Measurements from ENCODE around the gene ARHGAP44. TPM values are rescaled to one million over a fixed set of nuclear protein-coding genes. Genes with fewer than 3 reads are reported as not detected.

The ARHGAP44 gene
- total RNA-seq, 1 donor from 2014 or later, result 5.9 TPM

- peak; percentile 60 for TF ChIP-seq CTCF (IDR thresholded peaks at IDR 0.05; ENCODE audit: insufficient read depth, low read length, poor library complexity, severe bottlenecking)
- peaks cover under 1% of the 10 kb centered on the region for H3K27me3 ChIP-seq (ENCODE audit: control insufficient read depth, insufficient read depth, low read length)
Measured at GRCh38 chr17:13030459-13031300, 241.4 kb downstream of the ARHGAP44 start.

GRCh38 chr17:13031718-13032350, 242.5 kb downstream of the ARHGAP44 start:
- peak; percentile 87 for TF ChIP-seq CTCF (IDR thresholded peaks at IDR 0.05; ENCODE audit: insufficient read depth, low read length, poor library complexity, severe bottlenecking)
- Histone ChIP-seq H3K36me3 (ENCODE audit: control insufficient read depth, insufficient read depth, low read length) (no peaks in the 10 kb centered on the region), H3K27me3 (ENCODE audit: control insufficient read depth, insufficient read depth, low read length) (no peaks in the 10 kb centered on the region), H3K4me3 (ENCODE audit: low read depth, low read length) (no peak overlapping the region)
- DNase-seq (ENCODE audit: low read depth), result no peak

More at GRCh38 chr17:13030459-13031300, 241.4 kb downstream of the ARHGAP44 start:
- no peak overlapping the region for H3K4me3 ChIP-seq (ENCODE audit: low read depth, low read length)
- H3K36me3 ChIP-seq (ENCODE audit: control insufficient read depth, insufficient read depth, low read length), result no peaks in the 10 kb centered on the region
- no peak for DNase-seq (ENCODE audit: low read depth)

GRCh38 chr17:13035420-13035819, 246.1 kb downstream of the ARHGAP44 start:
- TF ChIP-seq CTCF (IDR thresholded peaks at IDR 0.05; ENCODE audit: insufficient read depth, low read length, poor library complexity, severe bottlenecking), result no peak
- Histone ChIP-seq H3K27me3 (ENCODE audit: control insufficient read depth, insufficient read depth, low read length) (peaks cover 2% of the 10 kb centered on the region), H3K36me3 (ENCODE audit: control insufficient read depth, insufficient read depth, low read length) (no peaks in the 10 kb centered on the region), H3K4me3 (ENCODE audit: low read depth, low read length) (no peak overlapping the region)
- DNase-seq (ENCODE audit: low read depth), result no peak

GRCh38 chr17:13036751-13037150, 247.5 kb downstream of the ARHGAP44 start:
- H3K36me3 ChIP-seq (ENCODE audit: control insufficient read depth, insufficient read depth, low read length), result no peaks in the 10 kb centered on the region
- no peak for TF ChIP-seq CTCF (IDR thresholded peaks at IDR 0.05; ENCODE audit: insufficient read depth, low read length, poor library complexity, severe bottlenecking)
- H3K4me3 ChIP-seq (ENCODE audit: low read depth, low read length), result no peak overlapping the region
- DNase-seq (ENCODE audit: low read depth), result no peak
- H3K27me3 ChIP-seq (ENCODE audit: control insufficient read depth, insufficient read depth, low read length), result peaks cover 2% of the 10 kb centered on the region

- no peak for TF ChIP-seq CTCF (IDR thresholded peaks at IDR 0.05; ENCODE audit: insufficient read depth, low read length, poor library complexity, severe bottlenecking)
- Histone ChIP-seq H3K4me3 (ENCODE audit: low read depth, low read length) (no peak overlapping the region), H3K27me3 (ENCODE audit: control insufficient read depth, insufficient read depth, low read length) (peaks cover 2% of the 10 kb centered on the region), H3K36me3 (ENCODE audit: control insufficient read depth, insufficient read depth, low read length) (no peaks in the 10 kb centered on the region)
- DNase-seq (ENCODE audit: low read depth), result no peak
Measured at GRCh38 chr17:13038931-13039665, 249.8 kb downstream of the ARHGAP44 start.

Other genes starting within 250 kb of the ARHGAP44 start
- gene MYOCD, start 123.6 kb upstream of the ARHGAP44 start, total RNA-seq, result 0.27 and 2.1 TPM in 2 replicates
- 73.7 and 80.8 TPM in 2 replicates for gene ELAC2, start 228.5 kb downstream of the ARHGAP44 start, total RNA-seq